SU-DHL-6 (cell line): Measurements from ENCODE around the gene SPAG8.

ENCODE experiments used
- H2AFZ ChIP-seq: fragments of 200-600 bp; sonication (generic); 2 replicates; pipeline ENCODE4 v1.6.1; 2014; ENCODE audit warnings: low read depth, mild to moderate bottlenecking, moderate library complexity, mixed read lengths, antibody characterized with exemption, low read length; ENCODE audit not compliant: severe bottlenecking
- H3F3A ChIP-seq: fragments of 200-600 bp; shearing (Covaris generic); 2 replicates; pipeline ENCODE4 v1.6.0; 2016; ENCODE audit warnings: antibody characterized with exemption, mild to moderate bottlenecking; ENCODE audit not compliant: insufficient read depth
- H3K27ac ChIP-seq: fragments of 200-600 bp; sonication (generic); 2 replicates; pipeline ENCODE4 v1.5.1; 2016; ENCODE audit warnings: low read depth, mild to moderate bottlenecking, low read length, moderate library complexity, mixed read lengths
- H3K27me3 ChIP-seq: fragments of 200-600 bp; sonication (generic), shearing (Covaris generic); 2 replicates; pipeline ENCODE4 v1.6.0; 2014; ENCODE audit warnings: mild to moderate bottlenecking, low read length
- H3K36me3 ChIP-seq: fragments of 200-600 bp; sonication (generic); 2 replicates; pipeline ENCODE4 v1.6.1; 2014; ENCODE audit warnings: mild to moderate bottlenecking, low read length, mixed read lengths
- H3K4me2 ChIP-seq: fragments of 300-600, 200-600 bp; shearing (Covaris generic), sonication (generic); 2 replicates; pipeline ENCODE4 v1.6.0; 2014; ENCODE audit warnings: low read length, low read depth, mild to moderate bottlenecking; ENCODE audit not compliant: poor library complexity, severe bottlenecking
- H3K4me3 ChIP-seq: fragments of 200-600 bp; sonication (generic); 2 replicates; pipeline ENCODE4 v1.5.1; 2014; ENCODE audit warnings: antibody characterized with exemption, low read length, mild to moderate bottlenecking, mixed read lengths; ENCODE audit not compliant: insufficient read depth, poor library complexity, severe bottlenecking
- H3K79me2 ChIP-seq: fragments of 200-600 bp; sonication (generic); 2 replicates; pipeline ENCODE4 v1.6.1; 2014; ENCODE audit warnings: mild to moderate bottlenecking, low read length, moderate library complexity; ENCODE audit not compliant: insufficient read depth
- H3K9ac ChIP-seq: fragments of 200-600 bp; sonication (generic); 2 replicates; pipeline ENCODE4 v1.7.0; 2014; ENCODE audit warnings: mild to moderate bottlenecking, low read length
- H3K9me2 ChIP-seq: fragments of 200-600 bp; sonication (generic); replicated peaks from 2 replicates; pipeline ENCODE4 v1.6.1; 2014; ENCODE audit warnings: low read length; ENCODE audit not compliant: insufficient read depth
- H3K9me3 ChIP-seq: fragments of 200-600 bp; sonication (generic); 2 replicates; pipeline ENCODE4 v1.6.1; 2014; ENCODE audit warnings: low read length, mixed read lengths; ENCODE audit not compliant: insufficient read depth
- H4K20me1 ChIP-seq: fragments of 200-600 bp; sonication (generic); 2 replicates; pipeline ENCODE4 v1.6.1; 2014; ENCODE audit warnings: low read depth, mild to moderate bottlenecking, antibody characterized with exemption, low read length, moderate library complexity, mixed read lengths
- CTCF ChIP-seq: fragments of 200-600 bp; sonication (generic); IDR thresholded peaks from one replicate; pipeline ENCODE4 v1.5.1; 2017; ENCODE audit warnings: antibody characterized with exemption, mild to moderate bottlenecking, low read length, moderate library complexity; ENCODE audit not compliant: insufficient read depth, poor library complexity, severe bottlenecking
- EZH2phosphoT487 ChIP-seq: fragments of 200-600 bp; sonication (generic), shearing (Covaris generic); conservative IDR thresholded peaks from 2 replicates; pipeline ENCODE4 v1.6.1; 2018; ENCODE audit warnings: mild to moderate bottlenecking, antibody characterized with exemption, low read length, moderate library complexity, mixed read lengths

SPAG8 gene

GRCh38 chr9:35829764-35830096 lies 17.7 kb upstream of the SPAG8 start:
- Histone ChIP-seq H3K9me2 (no peaks in the 10 kb centered on the region), H3K36me3 (no peaks in the 10 kb centered on the region), H3K79me2 (no peaks in the 10 kb centered on the region), H3K27me3 (no peaks in the 10 kb centered on the region), H4K20me1 (no peaks in the 10 kb centered on the region), H3K4me2 (peak overlapping the region; percentile 91), H3K4me3 (peak overlapping the region; percentile 79), H2AFZ (peak overlapping the region; percentile 97), H3K9me3 (no peaks in the 10 kb centered on the region), H3K9ac (peak overlapping the region; percentile 60), H3F3A (no peaks in the 10 kb centered on the region), H3K27ac (no peak overlapping the region)
- no peak for TF ChIP-seq CTCF
- no peak for TF ChIP-seq EZH2phosphoT487

GRCh38 chr9:35829084-35829763 lies 17.2 kb upstream of the SPAG8 start, which contains the start of gene TMEM8B:
TMEM8B (plus strand) TSS chr9:35829228; CDS start chr9:35829448, 220 bp downstream.
- Histone ChIP-seq H3K9ac (peak within 1 kb of the TSS; percentile 60), H3K9me3 (no peaks in the 10 kb centered on the region), H3K27ac (no peak within 1 kb of the TSS), H2AFZ (peak within 1 kb of the TSS; percentile 97), H3K4me3 (peak within 1 kb of the TSS; percentile 79), H3K36me3 (no peaks in the 10 kb centered on the region), H4K20me1 (no peaks in the 10 kb centered on the region), H3K79me2 (no peaks in the 10 kb centered on the region), H3F3A (no peaks in the 10 kb centered on the region), H3K9me2 (no peaks in the 10 kb centered on the region), H3K27me3 (no peaks in the 10 kb centered on the region), H3K4me2 (peak within 1 kb of the TSS; percentile 91)
- TF ChIP-seq EZH2phosphoT487 (no peak), CTCF (no peak)

- H3K27ac ChIP-seq, result no peak within 1 kb of the TSS
- H3K4me2 ChIP-seq, result peak within 1 kb of the TSS; percentile 91
- no peaks in the 10 kb centered on the region for H4K20me1 ChIP-seq
- TF ChIP-seq CTCF (no peak), EZH2phosphoT487 (no peak)
- H3K4me3 ChIP-seq, result peak within 1 kb of the TSS; percentile 79
- H3K9me3 ChIP-seq, result no peaks in the 10 kb centered on the region
- H3K79me2 ChIP-seq, result no peaks in the 10 kb centered on the region
- no peaks in the 10 kb centered on the region for H3K9me2 ChIP-seq
- no peaks in the 10 kb centered on the region for H3F3A ChIP-seq
- H3K9ac ChIP-seq, result peak within 1 kb of the TSS; percentile 60
- peak within 1 kb of the TSS; percentile 97 for H2AFZ ChIP-seq
- H3K36me3 ChIP-seq, result no peaks in the 10 kb centered on the region
- no peaks in the 10 kb centered on the region for H3K27me3 ChIP-seq
These were observed 16.6 kb upstream of the SPAG8 start, which contains the start of gene FAM221B for GRCh38 chr9:35828716-35829083. FAM221B (minus strand) TSS chr9:35828732; CDS start chr9:35826161, 2,571 bp downstream.
